Measurements from ENCODE around the gene FAM210B.
"Not testable (repeated sequence)": the region's sequence is repeated elsewhere in the genome, so short reads cannot be mapped to it uniquely, and the experiment has no call there.

FAM210B gene, protein sequence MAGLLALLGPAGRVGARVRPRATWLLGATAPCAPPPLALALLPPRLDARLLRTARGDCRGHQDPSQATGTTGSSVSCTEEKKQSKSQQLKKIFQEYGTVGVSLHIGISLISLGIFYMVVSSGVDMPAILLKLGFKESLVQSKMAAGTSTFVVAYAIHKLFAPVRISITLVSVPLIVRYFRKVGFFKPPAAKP

DNA sequence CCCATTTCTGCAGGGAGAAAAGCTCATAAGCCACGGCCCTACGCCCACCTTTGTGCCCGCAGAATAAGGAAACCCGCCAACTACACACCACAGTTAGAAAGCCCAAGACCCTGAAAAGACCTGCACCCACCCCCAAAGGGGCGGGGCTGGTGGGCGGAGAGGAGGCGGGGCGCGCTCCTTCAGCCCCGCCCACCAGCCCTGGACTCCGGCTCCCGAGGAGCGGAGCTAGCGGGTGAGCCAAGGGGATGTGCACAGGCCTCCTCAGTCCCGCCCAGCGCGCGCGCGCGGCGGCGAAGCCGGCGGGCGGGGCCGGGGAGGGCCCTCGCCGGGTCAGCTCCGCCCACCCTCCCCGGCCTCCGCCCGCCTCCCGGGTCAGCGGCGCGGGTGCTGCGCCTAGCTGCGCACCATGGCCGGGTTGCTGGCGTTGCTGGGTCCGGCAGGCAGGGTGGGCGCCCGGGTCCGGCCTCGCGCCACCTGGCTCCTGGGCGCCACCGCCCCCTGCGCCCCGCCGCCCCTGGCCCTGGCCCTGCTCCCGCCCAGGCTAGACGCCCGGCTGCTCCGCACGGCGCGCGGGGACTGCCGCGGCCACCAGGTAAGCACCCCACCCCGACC, at the start of gene FAM210B:
FAM210B (plus strand) TSS at position 375 of the 612 bp plus-strand sequence; CDS start at position 407, 32 bp downstream.
- peak; percentile 47 to 59 for DNase-seq (ENCODE audit: low read depth in 2 of 2, low spot score in 1 of 2)

GRCh38 chr20:56316051-56316450, 42.7 kb upstream of the FAM210B start:
- no peak for DNase-seq (ENCODE audit: low read depth in 2 of 2, low spot score in 1 of 2)

DNA sequence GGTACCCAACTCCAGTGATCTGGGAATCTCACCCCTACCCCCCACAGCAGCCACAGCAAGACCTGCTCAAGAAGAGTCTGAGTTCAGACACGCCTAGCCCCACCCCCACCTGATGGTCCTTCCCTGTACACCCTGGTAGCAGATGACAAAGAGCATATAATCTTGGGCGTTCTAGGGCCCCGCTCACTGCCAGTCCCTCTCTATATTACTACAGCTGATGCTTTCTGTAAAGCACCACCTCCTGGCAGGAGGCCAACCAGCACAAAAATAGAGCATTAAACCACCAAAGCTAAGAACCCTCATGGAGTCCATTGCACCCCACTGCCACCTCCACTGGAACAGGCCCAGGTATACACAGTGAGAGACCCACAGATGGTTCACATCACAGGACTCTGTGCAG, 42.3 kb upstream of the FAM210B start:
- DNase-seq (ENCODE audit: low read depth in 2 of 2, low spot score in 1 of 2), result no peak

- no peak for DNase-seq (ENCODE audit: low read depth in 2 of 2, low spot score in 1 of 2)
Observed at GRCh38 chr20:56322681-56323080, 36.1 kb upstream of the FAM210B start.

DNA sequence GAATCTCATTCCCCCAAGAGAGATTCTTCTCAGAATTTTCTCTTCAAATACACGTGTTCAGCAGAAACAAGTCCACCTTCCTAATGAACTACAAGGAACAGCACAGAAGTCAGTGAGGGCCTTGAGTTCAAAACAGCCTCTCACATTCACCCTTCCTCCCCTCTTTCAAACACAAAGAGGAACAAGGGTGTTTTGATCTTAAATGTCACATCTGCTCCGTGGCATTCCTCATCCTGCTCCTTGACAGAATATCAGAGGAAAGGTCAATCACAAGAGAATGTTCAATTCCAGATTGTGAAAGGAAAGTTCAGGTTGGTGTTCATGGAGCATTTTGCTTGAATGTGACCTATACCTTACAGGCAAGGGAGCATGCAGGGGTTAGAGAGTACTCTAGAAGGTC, 35.6 kb upstream of the FAM210B start:
- DNase-seq (ENCODE audit: low read depth in 2 of 2, low spot score in 1 of 2), result no peak

DNA sequence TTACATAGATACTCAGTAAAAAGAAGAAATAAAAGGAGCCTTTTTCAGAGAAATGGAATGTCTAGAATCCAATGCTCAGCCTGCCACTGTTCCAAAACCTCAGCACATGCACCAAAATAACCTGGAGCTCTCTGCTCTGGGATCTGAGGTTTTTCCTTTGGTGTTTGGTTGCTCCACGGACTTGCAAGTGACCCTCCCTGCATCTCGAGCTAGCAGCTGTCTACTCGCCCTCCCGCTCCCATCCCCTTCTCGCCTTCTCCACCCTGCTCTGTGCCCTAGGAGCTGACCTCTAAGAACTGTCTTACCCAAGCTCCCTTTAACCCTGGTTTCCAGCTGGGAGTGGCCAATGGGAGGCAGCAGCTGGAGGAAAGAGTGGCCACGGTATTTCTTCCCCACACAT, 35.1 kb upstream of the FAM210B start:
- DNase-seq (ENCODE audit: low read depth in 2 of 2, low spot score in 1 of 2), result no peak

- DNase-seq (ENCODE audit: low read depth in 2 of 2, low spot score in 1 of 2), result no peak
Observed at GRCh38 chr20:56324806-56325205, 34.0 kb upstream of the FAM210B start.

- no peak for DNase-seq (ENCODE audit: low read depth in 2 of 2, low spot score in 1 of 2)
Observed at GRCh38 chr20:56328861-56329260, 29.9 kb upstream of the FAM210B start.

DNA sequence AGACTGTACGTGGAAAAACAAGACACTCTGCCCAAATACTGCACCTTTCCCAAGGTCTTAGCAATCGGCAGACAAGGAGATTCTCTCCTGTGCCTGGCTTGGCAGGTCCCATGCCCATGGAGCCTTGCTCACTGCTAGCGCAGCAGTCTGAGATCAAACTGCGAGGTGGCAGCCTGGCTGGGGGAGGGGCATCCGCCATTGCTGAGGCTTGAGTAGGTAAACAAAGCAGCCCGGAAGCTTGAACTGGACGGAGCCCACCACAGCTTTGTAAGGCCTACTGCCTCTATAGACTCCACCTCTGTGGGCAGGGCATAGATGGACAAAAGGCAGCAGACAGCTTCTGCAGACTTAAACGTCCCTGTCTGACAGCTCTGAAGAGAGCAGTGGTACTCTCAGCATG, 22.1 kb upstream of the FAM210B start:
- DNase-seq (ENCODE audit: low read depth in 2 of 2, low spot score in 1 of 2), result not testable (repeated sequence)

GRCh38 chr20:56342783-56343182, 16.0 kb upstream of the FAM210B start:
- DNase-seq (ENCODE audit: low read depth in 2 of 2, low spot score in 1 of 2), result no peak

DNA sequence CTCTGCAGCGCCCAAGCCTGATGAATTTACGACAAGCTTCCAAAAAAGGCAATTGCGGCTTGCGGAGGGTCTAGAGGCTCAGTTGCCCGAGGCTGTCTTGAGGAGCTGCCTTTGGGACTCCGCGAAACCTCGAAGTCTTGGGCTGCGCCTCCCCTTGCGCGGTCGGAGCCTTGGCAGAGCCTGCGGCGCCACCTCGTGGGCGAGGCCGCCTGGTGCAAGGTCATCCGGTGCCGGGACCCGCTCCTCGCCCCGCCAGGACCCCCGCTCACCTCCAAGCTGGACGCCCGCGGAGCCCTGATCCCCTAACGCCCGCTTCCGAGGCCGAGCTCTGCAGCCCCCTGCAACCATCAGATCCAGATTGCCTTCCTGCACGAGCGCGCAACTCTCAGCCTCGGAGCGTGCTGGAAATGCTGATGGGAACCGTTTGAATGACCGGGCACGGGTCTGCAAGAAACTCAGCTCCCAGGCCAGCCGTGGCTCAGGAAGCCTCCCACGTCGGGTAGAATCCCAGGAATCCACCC, 14.9 kb upstream of the FAM210B start:
- DNase-seq (ENCODE audit: low read depth in 2 of 2, low spot score in 1 of 2), result no peak

- DNase-seq (ENCODE audit: low read depth in 2 of 2, low spot score in 1 of 2), result no peak
Observed at GRCh38 chr20:56345911-56346310, 12.9 kb upstream of the FAM210B start.

GRCh38 chr20:56347628-56348304, 11.0 kb upstream of the FAM210B start:
- no peak for DNase-seq (ENCODE audit: low read depth in 2 of 2, low spot score in 1 of 2)

DNA sequence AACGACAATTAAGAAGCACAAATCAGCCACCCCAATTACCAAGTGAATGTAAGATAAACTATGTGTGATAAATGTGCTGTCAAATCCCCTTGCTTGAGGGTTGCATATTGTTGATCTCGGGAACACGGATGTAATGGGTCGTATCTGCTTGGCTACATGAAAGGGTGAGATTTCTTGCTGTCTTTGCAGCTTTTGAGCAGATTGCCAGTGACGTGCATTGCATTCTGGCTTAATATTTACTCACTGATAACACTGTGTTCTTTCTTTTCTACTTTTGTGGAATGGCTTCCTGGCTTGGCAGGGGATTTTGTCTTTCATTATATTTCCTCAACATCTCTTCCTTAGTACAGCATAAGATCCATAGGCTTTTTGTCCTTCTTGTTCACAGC, 10.5 kb upstream of the FAM210B start:
- no peak for DNase-seq (ENCODE audit: low read depth in 2 of 2, low spot score in 1 of 2)

DNA sequence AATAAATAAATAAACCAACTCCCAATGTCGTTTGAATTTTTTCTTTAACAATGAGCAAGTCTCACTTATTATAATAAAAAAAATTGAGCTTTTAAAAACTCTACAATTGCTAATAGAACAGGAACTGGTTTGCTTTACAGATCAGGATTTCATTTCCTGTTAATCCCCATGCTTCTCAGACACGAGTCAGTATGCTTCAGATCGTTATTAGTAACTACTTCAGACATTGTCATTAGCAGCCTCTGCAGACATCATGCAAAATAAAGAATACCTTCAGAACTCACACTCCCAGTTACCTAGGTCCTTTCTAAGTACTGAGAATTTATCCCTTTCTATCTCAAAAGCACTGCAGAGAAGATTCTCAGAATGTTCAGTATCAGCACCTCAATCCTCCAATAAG, 10.0 kb upstream of the FAM210B start:
- no peak for DNase-seq (ENCODE audit: low read depth in 2 of 2, low spot score in 1 of 2)

DNA sequence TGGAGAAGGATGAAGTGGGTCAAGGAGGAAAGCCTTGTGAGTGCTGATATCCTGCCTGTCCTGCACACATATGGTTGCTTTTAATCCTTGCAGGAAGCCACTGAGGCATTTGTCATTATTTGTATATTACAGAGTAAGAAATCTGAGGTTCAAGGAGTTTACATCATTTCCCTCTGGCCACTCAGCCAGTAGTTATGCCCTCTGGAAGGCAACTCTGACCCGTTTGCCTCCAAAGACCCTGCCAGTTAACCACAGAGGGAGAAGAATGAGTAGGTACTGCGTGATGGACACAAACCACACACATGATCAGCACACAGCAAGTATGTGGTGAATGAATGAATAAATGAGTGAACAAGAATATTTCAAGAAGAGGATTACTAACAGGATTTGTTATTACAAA, 7.9 kb upstream of the FAM210B start:
- DNase-seq (ENCODE audit: low read depth in 2 of 2, low spot score in 1 of 2), result no peak

DNA sequence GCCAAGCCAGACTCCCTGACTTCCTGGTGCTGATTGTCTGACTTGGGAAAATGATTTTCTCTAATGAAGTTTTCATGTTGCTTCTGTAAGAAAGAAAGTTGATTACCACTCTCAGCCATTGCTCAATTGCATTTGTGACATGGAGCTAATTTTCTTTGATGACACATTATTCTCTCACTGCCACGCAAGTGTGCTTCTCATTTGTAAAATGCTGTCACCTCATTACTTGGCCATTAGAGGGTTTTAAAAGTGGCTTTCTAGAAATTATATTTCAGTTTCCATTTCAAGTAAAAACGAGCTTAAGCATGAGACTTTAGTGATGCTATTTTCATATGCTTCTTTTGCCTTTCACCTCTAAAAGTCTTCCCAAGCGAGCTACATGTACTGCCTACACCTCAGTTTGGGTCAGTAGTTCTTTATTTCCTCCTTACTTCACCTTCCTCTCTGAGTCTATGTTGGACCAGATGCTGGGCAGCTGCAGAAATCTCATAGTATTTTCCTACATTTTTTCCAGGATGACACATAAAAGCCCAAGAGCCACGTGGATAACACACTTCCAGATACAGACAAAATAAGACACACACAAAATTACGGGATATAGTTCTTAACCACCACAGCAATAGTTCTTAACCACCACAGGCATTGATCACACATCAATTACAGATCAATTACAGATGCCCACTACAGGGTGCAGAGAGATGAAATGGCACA, 6.3 kb upstream of the FAM210B start:
- DNase-seq (ENCODE audit: low read depth in 2 of 2, low spot score in 1 of 2), result no peak

DNA sequence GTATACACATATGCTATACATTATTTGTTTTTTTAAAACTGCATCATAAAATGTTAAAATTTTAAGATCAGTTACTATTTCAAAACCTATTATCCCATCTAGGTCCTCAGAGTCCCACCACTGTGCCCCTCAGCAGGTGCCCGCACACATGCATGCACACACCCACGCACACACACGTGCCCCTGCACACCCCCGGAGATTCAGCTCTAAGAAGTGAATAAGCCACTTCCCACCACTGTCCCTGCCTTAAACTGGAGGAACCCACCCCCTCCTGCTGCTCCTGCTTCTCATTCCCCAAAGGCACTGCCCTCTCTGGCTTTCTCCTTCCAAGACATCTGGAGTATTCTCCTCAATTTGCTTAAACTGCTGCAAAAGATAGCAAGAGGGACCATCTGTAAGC, 5.4 kb upstream of the FAM210B start:
- DNase-seq (ENCODE audit: low read depth in 2 of 2, low spot score in 1 of 2), result no peak

DNA sequence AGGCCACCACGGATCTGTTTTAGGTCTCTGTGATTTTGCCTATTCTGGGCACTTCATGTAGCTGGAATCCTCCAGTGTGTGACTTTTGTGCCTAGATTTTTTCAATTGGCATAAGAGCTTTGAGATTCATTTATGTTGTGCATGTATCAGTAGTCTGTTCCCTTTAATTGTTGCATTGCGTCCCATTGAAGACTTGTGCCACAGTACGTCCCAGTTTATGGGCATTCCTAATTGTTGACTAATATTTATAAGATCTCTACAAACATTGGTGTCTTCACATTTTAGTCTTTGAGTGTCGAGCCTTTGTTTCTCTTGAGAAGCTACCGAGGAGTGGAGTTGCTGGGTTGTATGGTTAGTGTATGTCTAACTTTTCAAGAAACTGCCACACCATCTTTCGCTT, 704 bp upstream of the FAM210B start:
- no peak for DNase-seq (ENCODE audit: low read depth in 2 of 2, low spot score in 1 of 2)

GRCh38 chr20:56359212-56360132, 698 bp downstream of the FAM210B start:
- DNase-seq (ENCODE audit: low read depth in 2 of 2, low spot score in 1 of 2), result no peak
